Right cardiac atrium (tissue), 5 donors: Measurements from ENCODE around the gene MYBPC2. TPM values are rescaled to one million over a fixed set of nuclear protein-coding genes. Genes with fewer than 3 reads are reported as not detected.

Experiments used
- ATAC-seq, 2 donors: fragments of 200-7000 bp; cut with Tn5 transposase; one replicate each; pipeline versions ENCODE4 v1.8.0 to v1.9.1; 2020; ENCODE audit warnings: moderate library complexity in 2 of 2, mild to moderate bottlenecking in 1 of 2
- DNase-seq, 3 donors: peaks; one replicate each; pipeline ENCODE4 v3.0.0-alpha.2; 2020
- H3K27ac ChIP-seq: one replicate; pipeline ENCODE4 v1.5.1; 2013; ENCODE audit warnings: mild to moderate bottlenecking, low read length, control low read depth, moderate library complexity
- H3K27me3 ChIP-seq: one replicate; pipeline ENCODE4 v1.6.1; 2013; ENCODE audit not compliant: control insufficient read depth, insufficient read depth
- H3K4me1 ChIP-seq: one replicate; pipeline ENCODE4 v1.6.1; 2013; ENCODE audit warnings: low read length; ENCODE audit not compliant: control insufficient read depth, insufficient read depth
- H3K4me3 ChIP-seq: one replicate; pipeline ENCODE4 v1.5.1; 2013; ENCODE audit warnings: low read length, control low read depth
- H3K9me3 ChIP-seq: one replicate; pipeline ENCODE4 v1.6.1; 2013; ENCODE audit warnings: low read length; ENCODE audit not compliant: control insufficient read depth
- WGBS: extraction: QIAGEN DNeasy Blood & Tissue Kit; methylation state at CpG from one replicate; pipeline ENCODE4 v1.1.7; 2013; 5-methylcytosine and 5-hydroxymethylcytosine counted together
- intact Hi-C, 4 donors: fragments of 100-400 bp; cut with DNase I; formaldehyde crosslinking; loops; one replicate each; pipeline versions ENCODE4 v1.11.0 to v1.14.0; 2022 to 2023
- polyA plus RNA-seq: library from polyadenylated mRNA; stranded (reverse); fragments of 200-250 nt; gene quantifications from one replicate; pipeline ENCODE4 v1.2.3, GENCODE V29; 2013
- total RNA-seq, 4 donors: library from RNA; stranded (reverse); fragmentation: NEBNext Ultra II Directional; extraction: Animal tissue kit (Norgen Biotek cat#: 25700); gene quantifications; one replicate each; pipeline ENCODE4 v1.2.1, GENCODE V29; 2021
- donor health status: healthy with polysubstance abuse.
- donor health status: DM: no; HTN: yes; CAD: no.
- donor health status: DM: no; HTN: no; CAD: no.
- donor health status: DM: no; HTN: yes; CAD: no; lungs with severe emphysema.
- donor health status: DM: yes; HTN: yes; CAD: no.

The MYBPC2 gene
- total and polyA plus RNA-seq, 5 donors: not detected

- H3K4me1 ChIP-seq: no peaks in the 10 kb centered on the region
- WGBS: 11% methylated on average over 8 of the region's 8 CpGs
- ATAC-seq (no peak), DNase-seq (no peak)
- no peak overlapping the region for H3K4me3 ChIP-seq
- intact Hi-C loops: no loop called here
- no peak overlapping the region for H3K27ac ChIP-seq
- H3K27me3 ChIP-seq: no peaks in the 10 kb centered on the region
- no peaks in the 10 kb centered on the region for H3K9me3 ChIP-seq
Measured at GRCh38 chr19:50419580-50420035, 13.1 kb upstream of the MYBPC2 start.

- intact Hi-C loops: no loop called here
- no peaks in the 10 kb centered on the region for H3K27me3 ChIP-seq
- H3K27ac ChIP-seq: no peak overlapping the region
- H3K9me3 ChIP-seq: no peaks in the 10 kb centered on the region
- no peak for ATAC-seq
- DNase-seq: no peak
- 28% methylated on average over 3 of the region's 3 CpGs for WGBS
- H3K4me1 ChIP-seq: no peaks in the 10 kb centered on the region
- H3K4me3 ChIP-seq: no peak overlapping the region
Measured at GRCh38 chr19:50420127-50420526, 12.6 kb upstream of the MYBPC2 start.

- 72% methylated on average over 3 of the region's 3 CpGs for WGBS
- intact Hi-C loops: no loop called here
- Histone ChIP-seq H3K27me3 (no peaks in the 10 kb centered on the region), H3K9me3 (no peaks in the 10 kb centered on the region), H3K4me1 (no peaks in the 10 kb centered on the region), H3K27ac (no peak overlapping the region), H3K4me3 (no peak overlapping the region)
- no peak for ATAC-seq
- no peak for DNase-seq
Measured at GRCh38 chr19:50420808-50421207, 11.9 kb upstream of the MYBPC2 start.

GRCh38 chr19:50422397-50423278, 10.1 kb upstream of the MYBPC2 start:
- WGBS: 81% methylated on average over 18 of the region's 18 CpGs
- intact Hi-C loops: no loop called here
- no peaks in the 10 kb centered on the region for H3K4me1 ChIP-seq
- no peak for DNase-seq
- no peaks in the 10 kb centered on the region for H3K27me3 ChIP-seq
- H3K27ac ChIP-seq: no peak overlapping the region
- H3K9me3 ChIP-seq: no peaks in the 10 kb centered on the region
- ATAC-seq: no peak
- H3K4me3 ChIP-seq: no peak overlapping the region

GRCh38 chr19:50423279-50424113, 9.2 kb upstream of the MYBPC2 start:
- intact Hi-C loops: no loop called here
- Histone ChIP-seq H3K27me3 (no peaks in the 10 kb centered on the region), H3K4me3 (no peak overlapping the region), H3K9me3 (no peaks in the 10 kb centered on the region), H3K4me1 (peaks cover 2% of the 10 kb centered on the region), H3K27ac (no peak overlapping the region)
- ATAC-seq: no peak
- peak in 1 of 3 donors; percentile 37 for DNase-seq
- WGBS: 83% methylated on average over 22 of the region's 22 CpGs

GRCh38 chr19:50425581-50425980, 7.1 kb upstream of the MYBPC2 start:
- Histone ChIP-seq H3K27me3 (no peaks in the 10 kb centered on the region), H3K4me3 (no peak overlapping the region), H3K9me3 (no peaks in the 10 kb centered on the region), H3K4me1 (peaks cover 2% of the 10 kb centered on the region), H3K27ac (no peak overlapping the region)
- DNase-seq (no peak), ATAC-seq (no peak)
- 91% methylated on average over 7 of the region's 7 CpGs for WGBS
- intact Hi-C loops: no loop called here

GRCh38 chr19:50427318-50427925, 5.3 kb upstream of the MYBPC2 start:
- 83% methylated on average over 26 of the region's 26 CpGs for WGBS
- Histone ChIP-seq H3K9me3 (no peaks in the 10 kb centered on the region), H3K4me3 (no peak overlapping the region), H3K27ac (no peak overlapping the region), H3K4me1 (peaks cover 2% of the 10 kb centered on the region), H3K27me3 (no peaks in the 10 kb centered on the region)
- ATAC-seq (no peak), DNase-seq (no peak)
- intact Hi-C loops: no loop called here

GRCh38 chr19:50427997-50428425, 4.7 kb upstream of the MYBPC2 start:
- intact Hi-C loops: no loop called here
- no peak overlapping the region for H3K4me3 ChIP-seq
- no peaks in the 10 kb centered on the region for H3K27me3 ChIP-seq
- peaks cover 2% of the 10 kb centered on the region for H3K4me1 ChIP-seq
- WGBS: 7% methylated on average over 38 of the region's 38 CpGs
- DNase-seq (peak; percentile 90 to 96 (median 94)), ATAC-seq (peak; percentile 53 to 60)
- H3K9me3 ChIP-seq: no peaks in the 10 kb centered on the region
- H3K27ac ChIP-seq: no peak overlapping the region

- intact Hi-C loops: no loop called here
- ATAC-seq (no peak), DNase-seq (no peak)
- H3K27ac ChIP-seq: no peak overlapping the region
- H3K4me3 ChIP-seq: no peak overlapping the region
- no peaks in the 10 kb centered on the region for H3K27me3 ChIP-seq
- WGBS: 77% methylated on average over 7 of the region's 7 CpGs
- H3K9me3 ChIP-seq: no peaks in the 10 kb centered on the region
- H3K4me1 ChIP-seq: peaks cover 2% of the 10 kb centered on the region
Measured at GRCh38 chr19:50428772-50429463, 3.8 kb upstream of the MYBPC2 start.

- DNase-seq: no peak
- intact Hi-C loops: no loop called here
- 32% methylated on average over 13 of the region's 13 CpGs for WGBS
- Histone ChIP-seq H3K4me3 (peak overlapping the region; percentile 82), H3K4me1 (peaks cover 2% of the 10 kb centered on the region), H3K27me3 (no peaks in the 10 kb centered on the region), H3K27ac (no peak overlapping the region), H3K9me3 (no peaks in the 10 kb centered on the region)
- ATAC-seq: no peak
Measured at GRCh38 chr19:50430888-50431342, 1.8 kb upstream of the MYBPC2 start.
